ENCODE results near the gene VASH2.
"Not testable (repeated sequence)": the region's sequence is repeated elsewhere in the genome, so short reads cannot be mapped to it uniquely, and the experiment has no call there.

Gene VASH2

DNA sequence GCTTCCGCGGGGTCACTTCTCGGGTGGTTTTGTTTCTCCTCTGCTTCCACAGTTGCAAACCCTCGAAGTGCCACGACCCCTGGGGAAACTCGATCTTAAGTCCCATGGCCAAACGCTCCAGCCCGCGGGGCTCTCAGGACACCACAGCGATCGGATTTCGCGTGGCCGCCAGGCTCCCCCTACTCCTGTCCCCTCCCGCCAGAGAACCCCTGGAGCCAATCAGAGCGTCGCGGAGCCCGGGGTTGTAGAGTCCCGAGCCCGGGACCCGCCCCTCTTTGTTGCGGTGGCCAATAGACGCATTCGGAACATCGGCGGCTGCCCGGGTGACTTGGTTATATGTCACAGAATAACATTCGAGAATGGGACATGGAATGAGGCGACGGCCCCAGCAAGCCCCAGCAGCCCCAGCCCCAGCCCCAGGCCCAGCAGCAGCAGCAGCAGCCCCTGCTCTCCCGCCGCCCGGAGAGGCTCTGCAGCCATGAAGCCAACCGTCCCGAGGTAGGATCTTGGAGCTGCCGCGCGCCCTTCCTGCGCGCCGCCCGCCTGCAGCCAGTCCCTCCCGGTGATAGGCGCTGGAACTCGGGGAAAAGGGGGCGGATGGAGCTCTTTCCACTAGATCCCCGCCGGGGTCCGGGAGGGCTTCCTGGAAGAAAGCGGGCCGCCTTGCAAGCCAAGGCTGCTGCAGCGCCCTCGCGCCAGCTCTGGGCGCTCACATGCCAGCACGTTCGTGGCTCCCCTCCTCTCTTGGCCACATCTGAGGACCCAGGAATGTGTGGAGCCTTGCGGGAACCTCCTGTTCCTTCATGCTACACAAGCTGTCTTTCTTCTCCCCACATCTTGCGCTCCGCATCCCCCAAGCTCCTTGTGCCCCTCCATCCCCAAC is at the start of gene VASH2:
Gene VASH2, plus strand, starts transcription at position 299 of the 883 bp plus-strand sequence. CDS start 1,002 bp downstream, outside the sequence.
- DNase-seq (ENCODE audit: low spot score) = peak; percentile 75

GRCh38 chr1:212901290-212901689 is 49.1 kb upstream of the VASH2 start:
- no peak for DNase-seq (ENCODE audit: low spot score)

DNA sequence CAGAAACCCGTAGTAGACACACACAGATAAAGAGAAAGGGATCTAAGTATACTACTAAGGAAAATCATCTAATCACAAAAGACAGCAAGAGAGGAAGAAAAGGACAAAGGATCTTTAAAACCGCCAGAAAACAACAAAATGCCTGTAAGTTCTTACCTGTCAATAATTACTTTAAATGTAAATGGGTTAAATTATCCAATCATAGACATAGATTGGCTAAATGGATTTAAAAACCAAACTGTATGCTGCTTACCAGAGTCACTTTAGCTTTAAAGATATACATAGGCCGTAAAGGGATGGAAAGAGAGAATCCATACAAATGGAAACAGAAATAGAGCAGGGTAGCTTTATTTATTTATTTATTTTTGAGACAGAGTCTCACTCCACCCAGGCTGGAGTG is 48.3 kb upstream of the VASH2 start:
- DNase-seq (ENCODE audit: low spot score) = no peak

DNA sequence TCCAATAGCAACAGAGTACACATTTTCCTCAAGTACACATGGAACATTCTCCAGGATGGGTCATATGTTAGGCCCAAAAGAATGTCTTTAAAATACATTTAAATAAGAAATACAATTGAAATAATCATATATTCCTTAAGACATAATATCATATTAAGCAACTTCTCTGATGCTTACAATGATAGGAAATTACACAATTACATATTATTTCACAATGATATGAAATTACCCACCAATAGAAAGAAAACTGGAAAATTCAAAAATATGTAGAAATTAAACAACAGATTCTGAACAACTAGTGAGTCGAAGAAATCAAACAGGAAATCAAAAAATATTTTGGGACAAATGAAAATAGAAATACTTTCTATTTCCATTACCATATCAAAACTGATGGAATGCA is 46.7 kb upstream of the VASH2 start:
- no peak for DNase-seq (ENCODE audit: low spot score)

GRCh38 chr1:212908071-212908470 is 42.3 kb upstream of the VASH2 start:
- DNase-seq (ENCODE audit: low spot score) = not testable (repeated sequence)

DNA sequence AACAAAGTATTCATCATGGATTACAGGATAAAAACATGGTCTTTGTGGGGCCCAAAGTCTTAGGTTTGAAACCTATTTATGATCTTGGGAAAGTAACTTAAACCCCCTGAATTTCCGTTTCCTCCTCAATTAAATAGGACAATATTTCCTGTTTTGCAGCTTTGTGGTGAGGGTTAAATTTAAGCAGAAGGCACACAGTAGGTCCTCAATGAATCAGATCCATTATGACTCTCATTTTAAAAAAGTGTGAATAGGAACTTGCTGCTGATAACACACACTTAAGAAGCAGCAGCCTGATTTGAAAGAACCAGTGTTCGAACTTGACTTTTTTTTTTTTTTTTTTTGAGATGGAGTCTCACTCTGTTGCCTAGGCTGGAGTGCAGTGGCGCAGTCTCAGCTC is 41.4 kb upstream of the VASH2 start:
- DNase-seq (ENCODE audit: low spot score) = no peak

DNA sequence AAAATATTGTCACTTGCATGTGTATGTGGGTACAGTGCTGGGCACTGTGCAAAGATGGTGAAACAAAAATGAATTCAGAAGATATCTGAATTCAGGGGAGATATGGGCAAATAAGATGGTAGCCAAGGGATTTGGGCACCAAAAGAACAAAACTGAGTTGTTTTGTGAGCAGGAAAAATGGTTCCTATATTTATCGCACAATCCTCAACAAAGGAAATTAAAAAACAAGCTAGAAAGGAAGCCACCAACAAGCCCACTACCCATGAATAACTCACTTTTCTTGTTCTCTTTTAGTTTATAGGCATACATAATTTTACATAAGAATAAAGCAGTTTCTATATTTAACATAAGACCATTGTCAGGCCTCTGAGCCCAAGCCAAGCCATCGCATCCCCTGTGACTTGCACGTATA is 40.7 kb upstream of the VASH2 start:
- DNase-seq (ENCODE audit: low spot score) = no peak

- not testable (repeated sequence) for DNase-seq (ENCODE audit: low spot score)
Measured at GRCh38 chr1:212910213-212910612, 40.1 kb upstream of the VASH2 start.

GRCh38 chr1:212913638-212914037 is 36.7 kb upstream of the VASH2 start:
- not testable (repeated sequence) for DNase-seq (ENCODE audit: low spot score)

DNA sequence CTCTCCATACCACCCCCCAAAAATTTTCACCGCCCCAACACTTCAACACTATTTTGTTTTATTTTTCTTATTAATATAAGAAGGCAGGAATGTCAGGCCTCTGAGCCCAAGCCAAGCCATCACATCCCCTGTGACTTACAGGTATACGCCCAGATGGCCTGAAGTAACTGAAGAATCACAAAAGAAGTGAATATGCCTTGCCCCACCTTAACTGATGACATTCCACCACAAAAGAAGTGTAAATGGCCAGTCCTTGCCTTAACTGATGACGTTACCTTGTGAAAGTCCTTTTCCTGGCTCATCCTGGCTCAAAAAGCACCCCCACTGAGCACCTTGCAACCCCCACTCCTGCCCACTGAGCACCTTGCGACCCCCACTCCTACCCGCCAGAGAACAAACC is 36.2 kb upstream of the VASH2 start:
- DNase-seq (ENCODE audit: low spot score) = not testable (repeated sequence)

- no peak for DNase-seq (ENCODE audit: low spot score)
Measured at GRCh38 chr1:212914789-212915188, 35.6 kb upstream of the VASH2 start.

DNA sequence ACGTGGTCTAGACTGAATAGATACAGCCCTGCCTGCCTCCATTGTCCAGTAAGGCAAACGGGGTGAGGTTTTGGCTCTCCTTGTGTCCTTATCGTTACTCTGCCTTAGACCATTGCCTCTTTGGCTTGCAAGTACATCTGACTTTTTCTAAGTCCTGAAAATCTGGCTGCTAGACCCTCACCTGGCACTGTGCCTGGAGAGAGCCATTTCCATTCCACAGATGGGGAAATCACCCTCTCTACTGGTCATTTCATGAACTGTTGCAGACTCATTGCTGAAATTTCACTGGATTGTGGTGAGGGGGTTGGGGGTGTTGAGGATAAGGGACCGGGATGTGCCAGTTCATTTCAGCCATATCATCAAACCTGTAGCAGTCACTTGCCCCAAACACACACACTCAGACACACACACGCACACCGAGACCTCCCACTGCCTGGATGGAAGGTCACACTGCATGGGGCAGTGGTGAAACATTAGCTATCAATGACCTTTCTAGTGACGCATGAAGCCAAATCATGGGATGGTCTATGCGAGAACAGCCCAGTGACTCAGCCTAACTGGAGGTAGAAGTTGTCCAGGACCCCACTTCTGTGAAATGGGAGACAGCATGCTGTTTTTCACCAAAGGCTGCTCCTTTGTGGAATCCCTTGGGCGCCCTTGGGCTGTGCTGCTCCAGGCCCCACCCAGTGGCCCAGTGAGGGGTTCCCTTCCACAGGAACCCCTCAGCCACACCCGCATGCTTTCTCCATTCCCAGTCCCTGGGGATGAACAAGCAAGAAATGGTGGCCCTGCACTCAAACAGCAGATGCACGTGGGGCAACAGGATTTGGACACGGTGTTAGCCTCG is 34.9 kb upstream of the VASH2 start:
- DNase-seq (ENCODE audit: low spot score) = peak; percentile 15

GRCh38 chr1:212916481-212917133 is 33.7 kb upstream of the VASH2 start:
- DNase-seq (ENCODE audit: low spot score) = no peak

- no peak for DNase-seq (ENCODE audit: low spot score)
Measured at GRCh38 chr1:212917134-212917485, 33.2 kb upstream of the VASH2 start.

GRCh38 chr1:212917858-212918257 is 32.5 kb upstream of the VASH2 start:
- DNase-seq (ENCODE audit: low spot score) = no peak

DNA sequence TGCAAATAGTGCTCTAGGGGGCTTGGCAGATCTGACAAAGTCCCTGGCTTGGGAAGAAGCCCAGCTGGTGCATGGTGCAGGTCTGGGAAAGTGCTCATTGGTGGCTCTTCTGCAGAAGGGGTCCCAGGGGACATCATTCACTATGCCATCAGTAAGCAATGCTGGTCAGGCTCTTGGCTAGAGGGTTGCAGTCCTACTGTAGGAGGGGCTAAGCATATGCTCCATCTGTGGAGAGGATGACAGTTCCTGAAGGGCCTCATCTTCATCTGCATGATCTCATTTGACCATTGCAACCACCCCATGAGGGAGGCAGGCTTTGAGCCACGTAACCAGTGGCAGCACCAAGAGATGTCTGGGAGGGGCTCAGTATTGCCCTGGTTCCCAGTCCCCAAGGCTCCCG is 31.5 kb upstream of the VASH2 start:
- no peak for DNase-seq (ENCODE audit: low spot score)

GRCh38 chr1:212920246-212920645 is 30.1 kb upstream of the VASH2 start:
- no peak for DNase-seq (ENCODE audit: low spot score)

DNA sequence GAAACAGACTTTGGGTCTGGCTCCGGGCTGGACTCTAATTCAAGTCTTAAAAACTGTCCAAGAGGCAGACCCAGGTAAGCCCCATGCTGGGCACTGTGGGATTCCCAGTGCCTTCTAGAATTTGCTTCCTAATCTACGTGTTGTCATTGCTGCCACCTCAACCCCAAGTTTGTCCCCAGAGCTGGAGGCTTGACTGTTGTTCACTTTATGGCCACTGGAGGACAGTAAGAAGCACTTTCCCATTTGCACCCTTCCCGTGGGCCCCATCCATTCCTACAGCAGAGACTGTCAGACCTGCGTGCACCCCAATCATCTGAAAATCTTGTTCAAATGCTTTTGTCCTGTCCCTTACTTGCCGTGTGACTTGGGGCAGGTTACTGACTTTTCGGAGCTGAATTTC is 29.4 kb upstream of the VASH2 start:
- peak; percentile 14 for DNase-seq (ENCODE audit: low spot score)

- DNase-seq (ENCODE audit: low spot score) = no peak
Measured at GRCh38 chr1:212922016-212922415, 28.3 kb upstream of the VASH2 start.

GRCh38 chr1:212926372-212926771 is 24.0 kb upstream of the VASH2 start:
- no peak for DNase-seq (ENCODE audit: low spot score)

DNA sequence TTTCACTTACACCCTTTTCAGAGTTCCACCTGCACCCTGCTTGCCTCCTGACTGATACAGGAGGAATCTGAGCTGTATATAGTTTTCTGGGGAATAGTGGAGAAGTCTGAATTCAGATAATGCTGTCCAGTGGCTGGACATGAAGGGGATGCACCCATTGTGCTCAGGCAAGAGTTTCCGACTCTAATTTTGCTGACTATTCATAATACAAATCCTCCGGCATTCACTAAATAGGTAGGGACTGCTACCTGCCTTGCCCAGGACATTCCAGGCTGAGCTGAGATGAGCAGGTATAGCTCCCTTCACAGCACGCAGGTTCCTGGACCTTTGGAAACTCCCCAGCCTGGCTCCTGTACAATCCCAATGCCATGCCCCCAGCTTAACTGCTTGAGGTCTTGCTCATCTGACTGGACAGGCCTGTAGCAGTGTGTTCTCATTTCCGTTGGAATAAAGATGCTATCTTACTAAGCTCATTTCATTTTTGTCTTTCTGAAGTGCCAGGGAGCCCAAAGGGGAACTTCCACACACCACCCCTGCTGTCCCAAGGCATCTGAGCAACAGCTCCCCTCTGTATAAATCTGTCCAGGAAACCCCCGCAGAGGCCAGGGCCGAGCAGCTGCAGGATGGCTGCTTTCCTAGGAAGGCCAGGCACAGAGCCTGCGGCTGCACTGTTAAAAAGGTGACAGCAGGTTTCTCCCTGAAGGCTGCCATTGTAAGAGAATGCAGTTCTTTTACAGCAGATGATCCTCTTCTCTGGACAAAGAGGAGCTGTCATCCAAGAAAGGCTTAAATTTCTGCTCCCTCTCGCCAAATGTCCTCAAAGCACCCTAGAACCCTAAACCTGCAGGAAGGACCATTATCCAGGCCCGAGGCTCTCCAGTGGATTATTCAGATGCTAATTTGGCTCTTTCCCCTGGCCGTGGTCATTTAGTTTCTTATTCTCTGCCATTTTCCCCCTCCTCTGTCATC is 21.7 kb upstream of the VASH2 start:
- DNase-seq (ENCODE audit: low spot score) = no peak

Data from NAMALWA (cell line).